HepG2 (cell line): ENCODE measurements around the gene SLC2A2. TPM values are rescaled to one million over a fixed set of nuclear protein-coding genes. Genes with fewer than 3 reads are reported as not detected.

Experiments used
- FOXK1 ChIP-seq: sonication (generic); formaldehyde crosslinking; IDR thresholded peaks from 2 replicates; pipeline ENCODE4 v1.4.0; 2020; ENCODE audit warnings: low read depth, missing genetic modification reagents, borderline replicate concordance
- KDM2A ChIP-seq: sonication (generic); formaldehyde crosslinking; IDR thresholded peaks from 2 replicates; pipeline ENCODE4 v1.4.0; 2020; ENCODE audit warnings: low read depth, missing genetic modification reagents, borderline replicate concordance
- MIXL1 ChIP-seq: IDR thresholded peaks from 2 replicates; pipeline ENCODE4 v1.6.1; 2016
- NFKBIZ ChIP-seq: IDR thresholded peaks from 2 replicates; pipeline ENCODE4 v1.6.1; 2018; ENCODE audit warnings: missing genetic modification reagents, missing compliant biosample characterization
- PCBP2 ChIP-seq: fragments of 200-400 bp; formaldehyde crosslinking; optimal IDR thresholded peaks from 2 replicates; pipeline ENCODE3; 2018; ENCODE audit warnings: low read length, low read depth; ENCODE audit not compliant: poor library complexity, severe bottlenecking
- PHB2 ChIP-seq: fragments of 450-650 bp; IDR thresholded peaks from 2 replicates; pipeline ENCODE4 v1.6.1; 2018; ENCODE audit not compliant: partially characterized antibody
- PHF20 ChIP-seq: sonication (generic); formaldehyde crosslinking; IDR thresholded peaks from 2 replicates; pipeline ENCODE4 v1.5.0; 2020; ENCODE audit warnings: mild to moderate bottlenecking, missing genetic modification reagents
- SP140L ChIP-seq: sonication (generic); formaldehyde crosslinking; IDR thresholded peaks from 2 replicates; pipeline ENCODE4 v1.4.0; 2020; ENCODE audit warnings: missing genetic modification reagents, borderline replicate concordance
- SRF ChIP-seq: IDR thresholded peaks from 2 replicates; pipeline ENCODE4 v1.6.1; 2011; ENCODE audit warnings: mild to moderate bottlenecking, low read depth, low read length, moderate library complexity
- SSRP1 ChIP-seq: IDR thresholded peaks from 2 replicates; pipeline ENCODE4 v1.6.1; 2016; ENCODE audit warnings: control low read depth
- ZBTB3 ChIP-seq: sonication (generic); formaldehyde crosslinking; IDR thresholded peaks from 2 replicates; pipeline ENCODE4 v1.4.0; 2020; ENCODE audit warnings: low read depth, mild to moderate bottlenecking, moderate library complexity, missing genetic modification reagents, borderline replicate concordance
- ZNF282 ChIP-seq: fragments of 450-650 bp; IDR thresholded peaks from 2 replicates; pipeline ENCODE4 v1.6.1; 2018; ENCODE audit not compliant: partially characterized antibody
- ZNF615 ChIP-seq: sonication (generic); formaldehyde crosslinking; IDR thresholded peaks from 2 replicates; pipeline ENCODE4 v1.5.0; 2020; ENCODE audit warnings: mild to moderate bottlenecking, missing genetic modification reagents, borderline replicate concordance
- ZSCAN31 ChIP-seq: sonication (generic); formaldehyde crosslinking; IDR thresholded peaks from 2 replicates; pipeline ENCODE4 v1.5.0; 2020; ENCODE audit warnings: low read depth, mild to moderate bottlenecking, missing genetic modification reagents
- polyA plus RNA-seq, 8 experiments: library from polyadenylated mRNA; depleted of rRNA in 3 of 8; stranded (reverse) in 7 of 8; unstranded in 1 of 8; fragments of >200 nt; fragmentation: Illumina TruSeq in 4 of 8; extraction: Trizol in 4 of 8; gene quantifications; 2 replicates each; pipeline versions ENCODE4 v1.2.1 to v1.2.3, GENCODE V29; 2011 to 2016; ENCODE audit warnings: low read depth in 4 of 8, missing spikeins in 1 of 8, mixed read lengths in 1 of 8; ENCODE audit not compliant: insufficient read depth in 1 of 8
- total RNA-seq, 5 experiments: library from RNA; depleted of rRNA; stranded (reverse); fragments of >200 nt; fragmentation: Illumina TruSeq; extraction: Trizol; gene quantifications; 2 replicates each; pipeline ENCODE4 v1.2.3, GENCODE V29; 2016; ENCODE audit warnings: low read depth in 1 of 5
- TF ChIP-seq, protein P1 (sequence below): sonication (generic); formaldehyde crosslinking; IDR thresholded peaks from 2 replicates; pipeline ENCODE4 v1.5.0; 2020; ENCODE audit warnings: missing genetic modification reagents
- TF ChIP-seq, protein P2 (sequence below): sonication (generic); formaldehyde crosslinking; IDR thresholded peaks from 2 replicates; pipeline ENCODE4 v1.9.0; 2021; ENCODE audit warnings: missing genetic modification reagents, borderline replicate concordance
- TF ChIP-seq, protein P3 (sequence below), 2 experiments: sonication (generic) in 1 of 2; formaldehyde crosslinking in 1 of 2; IDR thresholded peaks; 2 replicates each; pipeline versions ENCODE4 v1.5.1 to v1.6.1; 2011 to 2020; ENCODE audit warnings: borderline replicate concordance in 1 of 2, low read depth in 1 of 2, low read length in 1 of 2, mild to moderate bottlenecking in 1 of 2, missing genetic modification reagents in 1 of 2, moderate library complexity in 1 of 2
- TF ChIP-seq, protein P4 (sequence below): sonication (generic); formaldehyde crosslinking; IDR thresholded peaks from 2 replicates; pipeline ENCODE4 v1.5.1; 2020; ENCODE audit warnings: mild to moderate bottlenecking, missing genetic modification reagents, moderate library complexity

The SLC2A2 gene
- total and polyA plus RNA-seq, 2 of the 13 experiments (the other 11 are each of a cell fraction or from before 2014, with no cell fraction given) = 19.5 to 23.2 TPM

DNA sequence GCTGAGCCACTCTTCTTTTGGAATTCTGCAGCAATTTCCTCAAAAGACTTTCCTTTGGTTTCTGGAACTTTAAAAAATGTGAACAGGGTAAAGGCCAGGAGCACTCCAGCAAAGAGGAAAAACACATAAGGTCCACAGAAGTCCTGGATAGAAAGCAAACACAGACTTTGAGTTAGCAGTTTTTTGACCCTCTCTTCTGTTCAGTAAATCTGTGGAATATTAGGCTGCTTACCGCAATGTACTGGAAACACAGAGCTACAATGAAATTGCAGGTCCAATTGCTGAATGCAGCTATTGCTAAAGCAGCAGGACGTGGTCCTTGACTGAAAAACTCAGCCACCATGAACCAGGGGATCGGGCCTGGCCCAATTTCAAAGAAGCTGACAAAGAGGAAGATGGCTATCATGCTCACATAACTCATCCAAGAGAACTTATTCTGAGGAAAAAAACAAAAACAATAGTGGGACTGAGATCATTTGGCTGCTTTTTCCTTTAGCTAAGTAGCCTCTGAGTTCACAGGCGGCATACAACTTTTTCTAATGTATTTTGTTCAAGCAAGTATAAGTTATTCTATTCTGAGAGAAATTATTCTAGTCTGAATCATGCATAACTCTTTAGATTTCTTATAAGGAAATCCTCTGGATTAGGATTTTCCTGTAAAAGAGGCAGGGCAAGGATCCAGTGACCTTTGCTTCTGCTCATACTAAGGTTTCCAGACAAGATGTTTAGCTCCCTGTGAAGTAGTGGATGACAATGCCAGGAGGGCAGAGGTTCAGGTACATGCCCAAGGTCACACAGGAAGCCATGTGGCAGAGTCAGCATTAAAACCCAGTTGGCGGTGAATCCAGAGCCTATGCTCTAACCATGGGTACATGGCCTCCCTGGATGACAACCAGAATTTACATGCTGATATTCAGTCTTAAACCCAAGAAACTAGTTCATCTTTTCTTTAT, 28.3 kb downstream of the SLC2A2 start (continued):
- TF ChIP-seq, protein P1, sequence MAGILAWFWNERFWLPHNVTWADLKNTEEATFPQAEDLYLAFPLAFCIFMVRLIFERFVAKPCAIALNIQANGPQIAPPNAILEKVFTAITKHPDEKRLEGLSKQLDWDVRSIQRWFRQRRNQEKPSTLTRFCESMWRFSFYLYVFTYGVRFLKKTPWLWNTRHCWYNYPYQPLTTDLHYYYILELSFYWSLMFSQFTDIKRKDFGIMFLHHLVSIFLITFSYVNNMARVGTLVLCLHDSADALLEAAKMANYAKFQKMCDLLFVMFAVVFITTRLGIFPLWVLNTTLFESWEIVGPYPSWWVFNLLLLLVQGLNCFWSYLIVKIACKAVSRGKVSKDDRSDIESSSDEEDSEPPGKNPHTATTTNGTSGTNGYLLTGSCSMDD (CRISPR knock-in tag) = no peak
- TF ChIP-seq FOXK1 (CRISPR knock-in tag) (no peak), ZNF282 (no peak), SP140L (no peak), ZSCAN31 (CRISPR knock-in tag) (no peak), PHB2 (no peak), ZBTB3 (CRISPR knock-in tag) (no peak), PHF20 (CRISPR knock-in tag) (no peak), PCBP2 (no peak), NFKBIZ (CRISPR knock-in tag) (0 out of 2 replicates have a peak, but pooled peaks have one; percentile 35), KDM2A (CRISPR knock-in tag) (no peak), SSRP1 (CRISPR knock-in tag) (no peak), SRF (no peak), MIXL1 (peak; percentile 78; the same call in 1 of the 2 replicates), ZNF615 (no peak)
- TF ChIP-seq, protein P2, sequence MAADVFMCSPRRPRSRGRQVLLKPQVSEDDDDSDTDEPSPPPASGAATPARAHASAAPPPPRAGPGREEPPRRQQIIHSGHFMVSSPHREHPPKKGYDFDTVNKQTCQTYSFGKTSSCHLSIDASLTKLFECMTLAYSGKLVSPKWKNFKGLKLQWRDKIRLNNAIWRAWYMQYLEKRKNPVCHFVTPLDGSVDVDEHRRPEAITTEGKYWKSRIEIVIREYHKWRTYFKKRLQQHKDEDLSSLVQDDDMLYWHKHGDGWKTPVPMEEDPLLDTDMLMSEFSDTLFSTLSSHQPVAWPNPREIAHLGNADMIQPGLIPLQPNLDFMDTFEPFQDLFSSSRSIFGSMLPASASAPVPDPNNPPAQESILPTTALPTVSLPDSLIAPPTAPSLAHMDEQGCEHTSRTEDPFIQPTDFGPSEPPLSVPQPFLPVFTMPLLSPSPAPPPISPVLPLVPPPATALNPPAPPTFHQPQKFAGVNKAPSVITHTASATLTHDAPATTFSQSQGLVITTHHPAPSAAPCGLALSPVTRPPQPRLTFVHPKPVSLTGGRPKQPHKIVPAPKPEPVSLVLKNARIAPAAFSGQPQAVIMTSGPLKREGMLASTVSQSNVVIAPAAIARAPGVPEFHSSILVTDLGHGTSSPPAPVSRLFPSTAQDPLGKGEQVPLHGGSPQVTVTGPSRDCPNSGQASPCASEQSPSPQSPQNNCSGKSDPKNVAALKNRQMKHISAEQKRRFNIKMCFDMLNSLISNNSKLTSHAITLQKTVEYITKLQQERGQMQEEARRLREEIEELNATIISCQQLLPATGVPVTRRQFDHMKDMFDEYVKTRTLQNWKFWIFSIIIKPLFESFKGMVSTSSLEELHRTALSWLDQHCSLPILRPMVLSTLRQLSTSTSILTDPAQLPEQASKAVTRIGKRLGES = no peak
- TF ChIP-seq, protein P3, sequence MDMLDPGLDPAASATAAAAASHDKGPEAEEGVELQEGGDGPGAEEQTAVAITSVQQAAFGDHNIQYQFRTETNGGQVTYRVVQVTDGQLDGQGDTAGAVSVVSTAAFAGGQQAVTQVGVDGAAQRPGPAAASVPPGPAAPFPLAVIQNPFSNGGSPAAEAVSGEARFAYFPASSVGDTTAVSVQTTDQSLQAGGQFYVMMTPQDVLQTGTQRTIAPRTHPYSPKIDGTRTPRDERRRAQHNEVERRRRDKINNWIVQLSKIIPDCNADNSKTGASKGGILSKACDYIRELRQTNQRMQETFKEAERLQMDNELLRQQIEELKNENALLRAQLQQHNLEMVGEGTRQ (IDR thresholded peaks at IDR 0.05; ENCODE audit: low read depth, low read length) = no peak
- TF ChIP-seq, protein P3 (CRISPR knock-in tag; IDR thresholded peaks at IDR 0.05; ENCODE audit: borderline replicate concordance) = no peak
- TF ChIP-seq, protein P4, sequence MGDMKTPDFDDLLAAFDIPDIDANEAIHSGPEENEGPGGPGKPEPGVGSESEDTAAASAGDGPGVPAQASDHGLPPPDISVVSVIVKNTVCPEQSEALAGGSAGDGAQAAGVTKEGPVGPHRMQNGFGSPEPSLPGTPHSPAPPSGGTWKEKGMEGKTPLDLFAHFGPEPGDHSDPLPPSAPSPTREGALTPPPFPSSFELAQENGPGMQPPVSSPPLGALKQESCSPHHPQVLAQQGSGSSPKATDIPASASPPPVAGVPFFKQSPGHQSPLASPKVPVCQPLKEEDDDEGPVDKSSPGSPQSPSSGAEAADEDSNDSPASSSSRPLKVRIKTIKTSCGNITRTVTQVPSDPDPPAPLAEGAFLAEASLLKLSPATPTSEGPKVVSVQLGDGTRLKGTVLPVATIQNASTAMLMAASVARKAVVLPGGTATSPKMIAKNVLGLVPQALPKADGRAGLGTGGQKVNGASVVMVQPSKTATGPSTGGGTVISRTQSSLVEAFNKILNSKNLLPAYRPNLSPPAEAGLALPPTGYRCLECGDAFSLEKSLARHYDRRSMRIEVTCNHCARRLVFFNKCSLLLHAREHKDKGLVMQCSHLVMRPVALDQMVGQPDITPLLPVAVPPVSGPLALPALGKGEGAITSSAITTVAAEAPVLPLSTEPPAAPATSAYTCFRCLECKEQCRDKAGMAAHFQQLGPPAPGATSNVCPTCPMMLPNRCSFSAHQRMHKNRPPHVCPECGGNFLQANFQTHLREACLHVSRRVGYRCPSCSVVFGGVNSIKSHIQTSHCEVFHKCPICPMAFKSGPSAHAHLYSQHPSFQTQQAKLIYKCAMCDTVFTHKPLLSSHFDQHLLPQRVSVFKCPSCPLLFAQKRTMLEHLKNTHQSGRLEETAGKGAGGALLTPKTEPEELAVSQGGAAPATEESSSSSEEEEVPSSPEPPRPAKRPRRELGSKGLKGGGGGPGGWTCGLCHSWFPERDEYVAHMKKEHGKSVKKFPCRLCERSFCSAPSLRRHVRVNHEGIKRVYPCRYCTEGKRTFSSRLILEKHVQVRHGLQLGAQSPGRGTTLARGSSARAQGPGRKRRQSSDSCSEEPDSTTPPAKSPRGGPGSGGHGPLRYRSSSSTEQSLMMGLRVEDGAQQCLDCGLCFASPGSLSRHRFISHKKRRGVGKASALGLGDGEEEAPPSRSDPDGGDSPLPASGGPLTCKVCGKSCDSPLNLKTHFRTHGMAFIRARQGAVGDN (CRISPR knock-in tag) = no peak
